ENCODE measurements around the gene ACSS2.

DNA sequence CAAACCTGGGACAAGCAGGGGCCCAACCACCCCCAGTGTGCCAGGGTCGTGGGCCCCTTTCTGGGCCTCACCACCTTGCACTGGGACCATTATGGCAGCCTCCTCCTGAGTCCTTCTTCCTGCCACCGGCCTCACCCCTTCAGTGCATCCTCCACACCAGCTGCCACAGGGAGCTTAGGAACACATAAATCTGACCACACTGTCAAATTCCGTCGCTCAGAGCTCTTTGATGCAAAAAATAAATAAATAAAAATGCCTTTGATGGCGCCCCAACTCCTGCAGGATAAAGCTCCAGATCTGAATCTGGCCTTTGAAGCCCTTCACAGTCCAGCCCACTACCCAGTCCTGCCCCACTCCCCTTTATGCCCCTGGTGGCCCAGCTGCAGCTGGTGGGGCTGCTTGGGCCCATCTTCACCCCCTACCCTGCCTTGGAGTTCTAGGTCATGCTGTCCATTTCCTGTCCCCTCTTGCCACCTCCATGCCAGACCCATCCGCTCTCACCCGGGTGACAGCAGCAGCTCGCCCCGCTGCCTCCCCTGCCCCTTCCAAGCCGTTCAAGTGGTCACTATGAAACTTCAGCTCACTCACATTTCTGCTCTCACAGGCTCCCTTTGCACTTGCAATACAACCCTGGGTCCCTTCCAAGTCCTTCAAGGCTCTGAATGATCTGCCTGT is 95.3 kb downstream of the ACSS2 start:
- TF ChIP-seq, protein P1, sequence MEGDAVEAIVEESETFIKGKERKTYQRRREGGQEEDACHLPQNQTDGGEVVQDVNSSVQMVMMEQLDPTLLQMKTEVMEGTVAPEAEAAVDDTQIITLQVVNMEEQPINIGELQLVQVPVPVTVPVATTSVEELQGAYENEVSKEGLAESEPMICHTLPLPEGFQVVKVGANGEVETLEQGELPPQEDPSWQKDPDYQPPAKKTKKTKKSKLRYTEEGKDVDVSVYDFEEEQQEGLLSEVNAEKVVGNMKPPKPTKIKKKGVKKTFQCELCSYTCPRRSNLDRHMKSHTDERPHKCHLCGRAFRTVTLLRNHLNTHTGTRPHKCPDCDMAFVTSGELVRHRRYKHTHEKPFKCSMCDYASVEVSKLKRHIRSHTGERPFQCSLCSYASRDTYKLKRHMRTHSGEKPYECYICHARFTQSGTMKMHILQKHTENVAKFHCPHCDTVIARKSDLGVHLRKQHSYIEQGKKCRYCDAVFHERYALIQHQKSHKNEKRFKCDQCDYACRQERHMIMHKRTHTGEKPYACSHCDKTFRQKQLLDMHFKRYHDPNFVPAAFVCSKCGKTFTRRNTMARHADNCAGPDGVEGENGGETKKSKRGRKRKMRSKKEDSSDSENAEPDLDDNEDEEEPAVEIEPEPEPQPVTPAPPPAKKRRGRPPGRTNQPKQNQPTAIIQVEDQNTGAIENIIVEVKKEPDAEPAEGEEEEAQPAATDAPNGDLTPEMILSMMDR (IDR thresholded peaks at IDR 0.05; ENCODE audit: insufficient read depth, low read length): no peak
- TF ChIP-seq, protein P2, sequence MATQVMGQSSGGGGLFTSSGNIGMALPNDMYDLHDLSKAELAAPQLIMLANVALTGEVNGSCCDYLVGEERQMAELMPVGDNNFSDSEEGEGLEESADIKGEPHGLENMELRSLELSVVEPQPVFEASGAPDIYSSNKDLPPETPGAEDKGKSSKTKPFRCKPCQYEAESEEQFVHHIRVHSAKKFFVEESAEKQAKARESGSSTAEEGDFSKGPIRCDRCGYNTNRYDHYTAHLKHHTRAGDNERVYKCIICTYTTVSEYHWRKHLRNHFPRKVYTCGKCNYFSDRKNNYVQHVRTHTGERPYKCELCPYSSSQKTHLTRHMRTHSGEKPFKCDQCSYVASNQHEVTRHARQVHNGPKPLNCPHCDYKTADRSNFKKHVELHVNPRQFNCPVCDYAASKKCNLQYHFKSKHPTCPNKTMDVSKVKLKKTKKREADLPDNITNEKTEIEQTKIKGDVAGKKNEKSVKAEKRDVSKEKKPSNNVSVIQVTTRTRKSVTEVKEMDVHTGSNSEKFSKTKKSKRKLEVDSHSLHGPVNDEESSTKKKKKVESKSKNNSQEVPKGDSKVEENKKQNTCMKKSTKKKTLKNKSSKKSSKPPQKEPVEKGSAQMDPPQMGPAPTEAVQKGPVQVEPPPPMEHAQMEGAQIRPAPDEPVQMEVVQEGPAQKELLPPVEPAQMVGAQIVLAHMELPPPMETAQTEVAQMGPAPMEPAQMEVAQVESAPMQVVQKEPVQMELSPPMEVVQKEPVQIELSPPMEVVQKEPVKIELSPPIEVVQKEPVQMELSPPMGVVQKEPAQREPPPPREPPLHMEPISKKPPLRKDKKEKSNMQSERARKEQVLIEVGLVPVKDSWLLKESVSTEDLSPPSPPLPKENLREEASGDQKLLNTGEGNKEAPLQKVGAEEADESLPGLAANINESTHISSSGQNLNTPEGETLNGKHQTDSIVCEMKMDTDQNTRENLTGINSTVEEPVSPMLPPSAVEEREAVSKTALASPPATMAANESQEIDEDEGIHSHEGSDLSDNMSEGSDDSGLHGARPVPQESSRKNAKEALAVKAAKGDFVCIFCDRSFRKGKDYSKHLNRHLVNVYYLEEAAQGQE (IDR thresholded peaks at IDR 0.05; ENCODE audit: insufficient replicate concordance, low read depth): no peak
- TF ChIP-seq POLR2AphosphoS5 (IDR thresholded peaks at IDR 0.05; ENCODE audit: low read depth) (no peak), SPI1 (IDR thresholded peaks at IDR 0.05; ENCODE audit: borderline replicate concordance, low read depth) (no peak), GABPA (IDR thresholded peaks at IDR 0.05; ENCODE audit: low read depth) (no peak)
